Measurements from ENCODE around the gene KRT78. TPM values are rescaled to one million over a fixed set of nuclear protein-coding genes. Genes with fewer than 3 reads are reported as not detected.
A peak's percentile ranks its signal among the peaks of the same experiment; 100 is the strongest.
"Not testable (repeated sequence)": the region's sequence is repeated elsewhere in the genome, so short reads cannot be mapped to it uniquely, and the experiment has no call there.

The KRT78 gene
- total RNA-seq, 1 experiment from 2014 or later, result 0.15 TPM

GRCh38 chr12:52856787-52857186, 8.0 kb upstream of the KRT78 start:
- no peak overlapping the region for H3K4me2 ChIP-seq (ENCODE audit: low read length)
- H3K9me3 ChIP-seq (ENCODE audit: low read length), result no peaks in the 10 kb centered on the region
- H3K79me2 ChIP-seq (ENCODE audit: low read length), result no peaks in the 10 kb centered on the region
- DNase-seq (no peak), ATAC-seq (no peak)
- H3K27ac ChIP-seq (ENCODE audit: low read length), result peak overlapping the region; percentile 45; the same call in 1 of the 2 replicates
- no TSS peak for BruUV-seq (replicated peaks)
- TF ChIP-seq EZH2phosphoT487 (IDR thresholded peaks at IDR 0.05; ENCODE audit: borderline replicate concordance, low read length), result no peak
- TF ChIP-seq, protein P1, sequence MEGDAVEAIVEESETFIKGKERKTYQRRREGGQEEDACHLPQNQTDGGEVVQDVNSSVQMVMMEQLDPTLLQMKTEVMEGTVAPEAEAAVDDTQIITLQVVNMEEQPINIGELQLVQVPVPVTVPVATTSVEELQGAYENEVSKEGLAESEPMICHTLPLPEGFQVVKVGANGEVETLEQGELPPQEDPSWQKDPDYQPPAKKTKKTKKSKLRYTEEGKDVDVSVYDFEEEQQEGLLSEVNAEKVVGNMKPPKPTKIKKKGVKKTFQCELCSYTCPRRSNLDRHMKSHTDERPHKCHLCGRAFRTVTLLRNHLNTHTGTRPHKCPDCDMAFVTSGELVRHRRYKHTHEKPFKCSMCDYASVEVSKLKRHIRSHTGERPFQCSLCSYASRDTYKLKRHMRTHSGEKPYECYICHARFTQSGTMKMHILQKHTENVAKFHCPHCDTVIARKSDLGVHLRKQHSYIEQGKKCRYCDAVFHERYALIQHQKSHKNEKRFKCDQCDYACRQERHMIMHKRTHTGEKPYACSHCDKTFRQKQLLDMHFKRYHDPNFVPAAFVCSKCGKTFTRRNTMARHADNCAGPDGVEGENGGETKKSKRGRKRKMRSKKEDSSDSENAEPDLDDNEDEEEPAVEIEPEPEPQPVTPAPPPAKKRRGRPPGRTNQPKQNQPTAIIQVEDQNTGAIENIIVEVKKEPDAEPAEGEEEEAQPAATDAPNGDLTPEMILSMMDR (conservative IDR thresholded peaks at IDR 0.05; ENCODE audit: low read depth, low read length), result no peak
- TF ChIP-seq EZH2 (IDR thresholded peaks at IDR 0.05; ENCODE audit: low read length, unreplicated experiment), result no peak
- no peaks in the 10 kb centered on the region for H3K36me3 ChIP-seq (ENCODE audit: low read depth, low read length)
- H3K27me3 ChIP-seq (ENCODE audit: low read length), result no peaks in the 10 kb centered on the region
- no peak overlapping the region for H3K4me3 ChIP-seq (ENCODE audit: low read length)
- no peak overlapping the region for H2AFZ ChIP-seq (ENCODE audit: low read length)
- ChIA-PET POLR2A (ENCODE audit: unreplicated experiment) (no interaction called here), CTCF (no interaction called here)
- H3K4me1 ChIP-seq (ENCODE audit: insufficient read depth, low read length), result peaks cover 23% of the 10 kb centered on the region
- no peaks in the 10 kb centered on the region for H3K9me2 ChIP-seq (replicated peaks; ENCODE audit: low read length)
- no peaks in the 10 kb centered on the region for H4K20me1 ChIP-seq (ENCODE audit: low read length)
- H3K9ac ChIP-seq (ENCODE audit: low read length), result no peak overlapping the region
- H3F3A ChIP-seq (ENCODE audit: low read length, unreplicated experiment), result no peaks in the 10 kb centered on the region
- intact Hi-C loops (cut with micrococcal nuclease), result no loop called here

GRCh38 chr12:52856077-52856476, 7.3 kb upstream of the KRT78 start:
- H3K9ac ChIP-seq (ENCODE audit: low read length); CTCF ChIA-PET: not testable (repeated sequence)

DNA sequence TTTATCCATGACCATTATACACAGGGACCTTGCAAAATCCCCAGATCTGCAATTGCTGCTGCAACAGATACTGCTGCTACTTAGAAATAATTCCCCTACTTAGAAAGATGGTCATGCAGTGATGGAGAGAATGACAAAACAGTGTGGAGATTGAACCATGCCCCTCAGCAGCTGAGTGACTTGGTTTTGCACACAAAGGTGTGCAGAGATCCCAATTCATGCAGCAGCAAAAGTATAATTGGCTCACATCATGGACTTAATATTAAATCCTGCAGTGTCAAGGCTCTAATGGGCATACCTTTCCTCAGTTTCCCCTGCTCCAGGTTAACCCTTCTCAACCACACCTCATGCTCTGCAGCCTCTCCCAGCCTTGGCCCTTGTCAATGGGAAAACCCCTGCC, 3.0 kb upstream of the KRT78 start:
- intact Hi-C loops (cut with micrococcal nuclease), result no loop called here
- ATAC-seq, result no peak
- no peaks in the 10 kb centered on the region for H4K20me1 ChIP-seq (ENCODE audit: low read length)

More at GRCh38 chr12:52856077-52856476, 7.3 kb upstream of the KRT78 start:
- H3K36me3 ChIP-seq (ENCODE audit: low read depth, low read length); BruUV-seq (replicated peaks); H4K20me1 ChIP-seq (ENCODE audit: low read length); H3K27ac ChIP-seq (ENCODE audit: low read length); H3K9me2 ChIP-seq (replicated peaks; ENCODE audit: low read length); H3F3A ChIP-seq (ENCODE audit: low read length, unreplicated experiment); H2AFZ ChIP-seq (ENCODE audit: low read length); H3K4me2 ChIP-seq (ENCODE audit: low read length); POLR2A ChIA-PET (ENCODE audit: unreplicated experiment); H3K27me3 ChIP-seq (ENCODE audit: low read length); intact Hi-C loops (cut with micrococcal nuclease); H3K4me3 ChIP-seq (ENCODE audit: low read length); H3K79me2 ChIP-seq (ENCODE audit: low read length); ATAC-seq; DNase-seq; H3K9me3 ChIP-seq (ENCODE audit: low read length): not testable (repeated sequence)
- peaks cover 23% of the 10 kb centered on the region for H3K4me1 ChIP-seq (ENCODE audit: insufficient read depth, low read length)

More for the DNA sequence above, 3.0 kb upstream of the KRT78 start:
- Histone ChIP-seq H3K9ac (ENCODE audit: low read length) (no peak overlapping the region), H3K36me3 (ENCODE audit: low read depth, low read length) (no peaks in the 10 kb centered on the region), H3K4me1 (ENCODE audit: insufficient read depth, low read length) (peaks cover 15% of the 10 kb centered on the region), H3K4me3 (ENCODE audit: low read length) (no peak overlapping the region), H3K4me2 (ENCODE audit: low read length) (no peak overlapping the region), H2AFZ (ENCODE audit: low read length) (no peak overlapping the region), H3K9me2 (replicated peaks; ENCODE audit: low read length) (no peaks in the 10 kb centered on the region), H3K27ac (ENCODE audit: low read length) (no peak overlapping the region), H3K27me3 (ENCODE audit: low read length) (no peaks in the 10 kb centered on the region), H3F3A (ENCODE audit: low read length, unreplicated experiment) (no peaks in the 10 kb centered on the region), H3K9me3 (ENCODE audit: low read length) (no peaks in the 10 kb centered on the region), H3K79me2 (ENCODE audit: low read length) (no peaks in the 10 kb centered on the region)
- ChIA-PET CTCF (no interaction called here), POLR2A (ENCODE audit: unreplicated experiment) (no interaction called here)
- no TSS peak for BruUV-seq (replicated peaks)
- no peak for DNase-seq
- TF ChIP-seq, protein P1 (conservative IDR thresholded peaks at IDR 0.05; ENCODE audit: low read depth, low read length), result no peak
- TF ChIP-seq EZH2phosphoT487 (IDR thresholded peaks at IDR 0.05; ENCODE audit: borderline replicate concordance, low read length), result no peak
